HG03571 (cell line): ENCODE data around the gene SLC1A5.

ENCODE experiments used
- ATAC-seq: cut with Tn5 transposase; IDR thresholded peaks from one replicate; pipeline ENCODE4 v1.9.1; 2021; ENCODE audit not compliant: unreplicated experiment

The SLC1A5 gene

GRCh38 chr19:46726551-46726950 is 61.8 kb downstream of the SLC1A5 start:
- ATAC-seq, result no peak

- ATAC-seq, result no peak
Measured at GRCh38 chr19:46725859-46726393, 62.5 kb downstream of the SLC1A5 start.

- no peak for ATAC-seq
Measured at GRCh38 chr19:46725036-46725820, 63.2 kb downstream of the SLC1A5 start.
